Measurements from ENCODE around the gene DAPP1.
"Not testable (repeated sequence)": the region's sequence is repeated elsewhere in the genome, so short reads cannot be mapped to it uniquely, and the experiment has no call there.

Gene DAPP1

GRCh38 chr4:99825272-99825671 is 8.6 kb downstream of the DAPP1 start:
- TF ChIP-seq, protein P1, sequence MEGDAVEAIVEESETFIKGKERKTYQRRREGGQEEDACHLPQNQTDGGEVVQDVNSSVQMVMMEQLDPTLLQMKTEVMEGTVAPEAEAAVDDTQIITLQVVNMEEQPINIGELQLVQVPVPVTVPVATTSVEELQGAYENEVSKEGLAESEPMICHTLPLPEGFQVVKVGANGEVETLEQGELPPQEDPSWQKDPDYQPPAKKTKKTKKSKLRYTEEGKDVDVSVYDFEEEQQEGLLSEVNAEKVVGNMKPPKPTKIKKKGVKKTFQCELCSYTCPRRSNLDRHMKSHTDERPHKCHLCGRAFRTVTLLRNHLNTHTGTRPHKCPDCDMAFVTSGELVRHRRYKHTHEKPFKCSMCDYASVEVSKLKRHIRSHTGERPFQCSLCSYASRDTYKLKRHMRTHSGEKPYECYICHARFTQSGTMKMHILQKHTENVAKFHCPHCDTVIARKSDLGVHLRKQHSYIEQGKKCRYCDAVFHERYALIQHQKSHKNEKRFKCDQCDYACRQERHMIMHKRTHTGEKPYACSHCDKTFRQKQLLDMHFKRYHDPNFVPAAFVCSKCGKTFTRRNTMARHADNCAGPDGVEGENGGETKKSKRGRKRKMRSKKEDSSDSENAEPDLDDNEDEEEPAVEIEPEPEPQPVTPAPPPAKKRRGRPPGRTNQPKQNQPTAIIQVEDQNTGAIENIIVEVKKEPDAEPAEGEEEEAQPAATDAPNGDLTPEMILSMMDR (IDR thresholded peaks at IDR 0.05; ENCODE audit: extremely low read depth, missing control alignments) = no peak
- no peak for DNase-seq (ENCODE audit: low spot score)

GRCh38 chr4:99826016-99826415 is 9.4 kb downstream of the DAPP1 start:
- no peak for DNase-seq (ENCODE audit: low spot score)

DNA sequence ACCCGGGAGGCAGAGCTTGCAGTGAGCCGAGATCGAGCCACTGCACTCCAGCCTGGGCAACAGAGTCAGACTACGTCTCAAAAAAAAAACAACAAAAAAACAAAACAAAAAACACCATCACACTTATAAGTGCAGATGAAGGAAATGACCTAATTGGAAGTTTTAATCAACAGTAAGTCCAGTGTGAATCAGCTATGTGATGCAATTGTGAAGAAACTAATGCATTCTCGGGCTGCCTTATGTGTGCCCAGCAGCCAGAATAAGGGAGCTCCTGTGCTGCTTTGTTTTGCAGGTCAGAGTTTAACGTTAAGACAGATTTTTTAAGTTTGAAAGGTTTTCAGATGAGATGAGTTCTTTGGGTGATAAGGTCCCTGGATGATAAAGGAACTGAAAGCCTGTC is 10.8 kb downstream of the DAPP1 start:
- DNase-seq (ENCODE audit: low spot score) = no peak

More at GRCh38 chr4:99826016-99826415, 9.4 kb downstream of the DAPP1 start:
- TF ChIP-seq, protein P1 (IDR thresholded peaks at IDR 0.05; ENCODE audit: extremely low read depth, missing control alignments) = no peak

GRCh38 chr4:99827857-99828256 is 11.2 kb downstream of the DAPP1 start:
- TF ChIP-seq, protein P1 (IDR thresholded peaks at IDR 0.05; ENCODE audit: extremely low read depth, missing control alignments) = no peak
- no peak for DNase-seq (ENCODE audit: low spot score)

More for the DNA sequence above, 10.8 kb downstream of the DAPP1 start:
- TF ChIP-seq, protein P1 (IDR thresholded peaks at IDR 0.05; ENCODE audit: extremely low read depth, missing control alignments) = no peak

DNA sequence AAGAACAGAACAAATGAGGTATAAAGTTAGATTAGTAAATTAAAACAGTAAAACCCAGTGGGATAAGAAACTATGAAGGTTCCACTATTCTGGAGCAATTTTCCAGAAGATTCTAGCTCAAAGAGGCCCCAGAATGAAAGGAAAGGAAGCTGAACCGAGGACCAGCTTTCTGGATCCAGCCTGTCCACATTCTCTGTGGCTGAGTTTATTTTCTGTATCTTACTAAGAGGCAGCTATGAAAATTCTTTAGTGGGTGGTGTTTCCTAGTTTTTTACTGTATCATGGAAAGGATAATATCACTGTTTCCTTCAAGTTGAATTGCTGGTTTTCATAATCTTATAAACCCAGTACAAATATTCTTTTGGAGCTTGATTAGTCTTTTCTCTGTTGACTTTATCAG is 11.8 kb downstream of the DAPP1 start:
- DNase-seq (ENCODE audit: low spot score) = no peak
- TF ChIP-seq, protein P1 (IDR thresholded peaks at IDR 0.05; ENCODE audit: extremely low read depth, missing control alignments) = no peak

GRCh38 chr4:99830051-99830450 is 13.4 kb downstream of the DAPP1 start:
- not testable (repeated sequence) for DNase-seq (ENCODE audit: low spot score)

- TF ChIP-seq, protein P1 (IDR thresholded peaks at IDR 0.05; ENCODE audit: extremely low read depth, missing control alignments) = no peak
- no peak for DNase-seq (ENCODE audit: low spot score)
Observed at GRCh38 chr4:99832321-99832720, 15.7 kb downstream of the DAPP1 start.

- TF ChIP-seq, protein P1 (IDR thresholded peaks at IDR 0.05; ENCODE audit: extremely low read depth, missing control alignments) = no peak
- no peak for DNase-seq (ENCODE audit: low spot score)
Observed at GRCh38 chr4:99832758-99833157, 16.1 kb downstream of the DAPP1 start.
